HCT116 (cell line): ENCODE data around the gene DHCR7. TPM values are rescaled to one million over a fixed set of nuclear protein-coding genes. Genes with fewer than 3 reads are reported as not detected.

Source experiments
- ATAC-seq: fragments of 200-7000 bp; cut with Tn5 transposase; 2 replicates; pipeline ENCODE4 v1.9.1; 2020; ENCODE audit warnings: mild to moderate bottlenecking, moderate library complexity
- BruUV-seq: library from RNA; stranded (reverse); fragments of 400-500 nt; replicated peaks from 2 replicates; lab custom pipeline; 2021; lab: Mats Ljungman, UMichigan
- CTCF ChIA-PET: fragments of 300-600 bp; sonication (Branson Sonifier 250); formaldehyde crosslinking; loops from one replicate; lab custom pipeline; 2021; ENCODE audit warnings: antibody characterized with exemption; lab: Charles Lee
- POLR2A ChIA-PET: fragments of 300-600, 350-600 bp; sonication (Branson Sonifier 250); formaldehyde crosslinking; loops from one replicate; lab custom pipeline; 2021; ENCODE audit warnings: antibody characterized with exemption; lab: Charles Lee
- RAD21 ChIA-PET, 2 experiments: fragments of 300-600 bp; sonication (Branson Sonifier 250); formaldehyde crosslinking; loops; one replicate each; lab custom pipeline; 2023; ENCODE audit warnings: low total read pairs in 2 of 2; ENCODE audit not compliant: uncharacterized antibody in 2 of 2, unreplicated experiment in 2 of 2, low non-redundant PET in 1 of 2; lab: Charles Lee
- DNase-seq: peaks from one replicate; pipeline ENCODE4 v3.0.0-alpha.2; 2010; ENCODE audit warnings: low read depth, low spot score
- H2AFZ ChIP-seq: fragments of 200-600 bp; shearing (Covaris generic), sonication (generic); 2 replicates; pipeline ENCODE4 v1.6.1; 2017; ENCODE audit warnings: low read depth, mixed run types, mixed read lengths, antibody characterized with exemption, low read length; ENCODE audit not compliant: poor library complexity, severe bottlenecking
- H3K27ac ChIP-seq: 2 replicates; pipeline ENCODE4 v1.5.1; 2012; ENCODE audit warnings: low read depth, low read length
- H3K27me3 ChIP-seq: fragments of 200-600 bp; sonication (generic); 2 replicates; pipeline ENCODE4 v1.6.1; 2016; ENCODE audit warnings: mixed run types, low read length, mixed read lengths; ENCODE audit not compliant: insufficient read depth
- H3K36me3 ChIP-seq, 2 experiments: fragments of 200-500 bp in 1 of 2; fragments of 200-600 bp in 1 of 2; sonication (Bioruptor generic) in 1 of 2; sonication (generic) in 1 of 2; 2 replicates each; pipeline versions ENCODE4 v1.5.1 to v1.6.1; 2014 to 2016; ENCODE audit warnings: low read length in 2 of 2, inconsistent platforms in 1 of 2, mixed read lengths in 1 of 2, mixed run types in 1 of 2; ENCODE audit not compliant: insufficient read depth in 2 of 2, control insufficient read depth in 1 of 2
- H3K4me1 ChIP-seq, 2 experiments: fragments of 200-600 bp in 1 of 2; sonication (generic) in 1 of 2; 2 replicates each; pipeline versions ENCODE4 v1.5.1 to v1.6.1; 2012 to 2017; ENCODE audit warnings: low read length in 2 of 2, inconsistent platforms in 1 of 2, mild to moderate bottlenecking in 1 of 2, mixed read lengths in 1 of 2, mixed run types in 1 of 2, moderate library complexity in 1 of 2; ENCODE audit not compliant: insufficient read depth in 2 of 2, control insufficient read depth in 1 of 2
- H3K4me2 ChIP-seq: fragments of 200-600 bp; sonication (generic); 2 replicates; pipeline ENCODE4 v1.6.1; 2017; ENCODE audit warnings: mixed run types, low read length, mixed read lengths
- H3K4me3 ChIP-seq, 2 experiments: fragments of 200-600 bp in 1 of 2; sonication (generic) in 1 of 2; replicated peaks in 1 of 2; 2 replicates each; pipeline ENCODE4 v1.5.1; 2011 to 2016; ENCODE audit warnings: low read length in 2 of 2, control low read depth in 1 of 2, low read depth in 1 of 2, mild to moderate bottlenecking in 1 of 2, mixed read lengths in 1 of 2, mixed run types in 1 of 2
- H3K79me2 ChIP-seq: fragments of 200-600 bp; sonication (generic); 2 replicates; pipeline ENCODE4 v1.6.1; 2017; ENCODE audit warnings: mild to moderate bottlenecking, mixed run types, low read length, moderate library complexity, mixed read lengths; ENCODE audit not compliant: insufficient read depth
- H3K9ac ChIP-seq: fragments of 200-600 bp; sonication (generic); 2 replicates; pipeline ENCODE4 v1.6.1; 2016; ENCODE audit warnings: low read length, mixed read lengths
- H3K9me2 ChIP-seq: fragments of 200-600 bp; sonication (generic), shearing (Covaris generic); 2 replicates; pipeline ENCODE4 v1.6.1; 2017; ENCODE audit warnings: mixed run types, mild to moderate bottlenecking, moderate library complexity; ENCODE audit not compliant: insufficient read depth
- H3K9me3 ChIP-seq, 2 experiments: fragments of 200-500 bp in 1 of 2; fragments of 200-600 bp in 1 of 2; sonication (Bioruptor generic) in 1 of 2; sonication (generic) in 1 of 2; 2 replicates each; pipeline ENCODE4 v1.6.1; 2014 to 2017; ENCODE audit warnings: low read length in 2 of 2, mixed read lengths in 2 of 2, inconsistent platforms in 1 of 2, low read depth in 1 of 2, mild to moderate bottlenecking in 1 of 2, mixed run types in 1 of 2, moderate library complexity in 1 of 2; ENCODE audit not compliant: control insufficient read depth in 1 of 2, insufficient read depth in 1 of 2
- H4K20me1 ChIP-seq: fragments of 200-600 bp; sonication (generic), shearing (Covaris generic); 2 replicates; pipeline ENCODE4 v1.6.1; 2017; ENCODE audit warnings: mixed run types, mild to moderate bottlenecking, moderate library complexity; ENCODE audit not compliant: insufficient read depth
- CBX3 ChIP-seq: IDR thresholded peaks from 2 replicates; pipeline ENCODE4 v1.6.1; 2012; ENCODE audit warnings: low read depth
- CEBPB ChIP-seq: IDR thresholded peaks from 2 replicates; pipeline ENCODE4 v1.6.1; 2012; ENCODE audit warnings: low read depth
- CTCF ChIP-seq, 3 experiments: fragments of 200-600 bp in 1 of 3; sonication (generic) in 1 of 3; IDR thresholded peaks in 2 of 3; conservative IDR thresholded peaks in 1 of 3; 2 replicates each; pipeline ENCODE4 v1.5.1; 2012 to 2017; ENCODE audit warnings: low read depth in 2 of 3, low read length in 2 of 3, antibody characterized with exemption in 1 of 3, borderline replicate concordance in 1 of 3, control low read depth in 1 of 3, mild to moderate bottlenecking in 1 of 3, mixed read lengths in 1 of 3, mixed run types in 1 of 3, moderate library complexity in 1 of 3; ENCODE audit not compliant: insufficient read depth in 1 of 3
- EGR1 ChIP-seq: IDR thresholded peaks from 2 replicates; pipeline ENCODE4 v1.6.1; 2012; ENCODE audit warnings: low read depth
- ELF1 ChIP-seq: IDR thresholded peaks from 2 replicates; pipeline ENCODE4 v1.6.1; 2012; ENCODE audit warnings: low read depth, borderline replicate concordance
- EZH2 ChIP-seq: fragments of 200-600 bp; sonication (generic); IDR thresholded peaks from 2 replicates; pipeline ENCODE4 v1.6.1; 2017; ENCODE audit warnings: antibody characterized with exemption, mixed run types
- EZH2phosphoT487 ChIP-seq: fragments of 200-600 bp; IDR thresholded peaks from 2 replicates; pipeline ENCODE4 v1.6.1; 2018; ENCODE audit warnings: antibody characterized with exemption, borderline replicate concordance
- FOSL1 ChIP-seq: IDR thresholded peaks from 2 replicates; pipeline ENCODE4 v1.6.1; 2012; ENCODE audit warnings: low read depth
- POLR2A ChIP-seq: IDR thresholded peaks from 2 replicates; pipeline ENCODE4 v1.7.0; 2011; ENCODE audit warnings: borderline replicate concordance; ENCODE audit not compliant: insufficient read depth, insufficient read length; ENCODE audit errors: extremely low read depth
- POLR2AphosphoS5 ChIP-seq: IDR thresholded peaks from 2 replicates; pipeline ENCODE4 v1.6.1; 2011; ENCODE audit warnings: mild to moderate bottlenecking, low read depth, low read length, moderate library complexity
- RAD21 ChIP-seq: IDR thresholded peaks from 2 replicates; pipeline ENCODE4 v1.6.1; 2012; ENCODE audit warnings: low read depth, mild to moderate bottlenecking
- REST ChIP-seq: IDR thresholded peaks from 2 replicates; pipeline ENCODE4 v1.6.1; 2012; ENCODE audit warnings: low read depth
- TCF7L2 ChIP-seq: IDR thresholded peaks from 2 replicates; pipeline ENCODE4 v1.7.0; 2011; ENCODE audit warnings: borderline replicate concordance, inconsistent platforms; ENCODE audit not compliant: insufficient read depth, insufficient read length; ENCODE audit errors: extremely low read depth
- ZFX ChIP-seq: fragments of 450-650 bp; IDR thresholded peaks from 2 replicates; pipeline ENCODE4 v1.6.1; 2017
- ZNF274 ChIP-seq: fragments of 200-500 bp; sonication (Bioruptor generic); IDR thresholded peaks from 2 replicates; pipeline ENCODE4 v1.6.1; 2014; ENCODE audit warnings: mild to moderate bottlenecking, low read depth, low read length, inconsistent platforms
- intact Hi-C: fragments of 100-400 bp; cut with micrococcal nuclease; formaldehyde crosslinking; loops from 2 replicates; pipeline ENCODE4 v1.10.0; 2022
- total RNA-seq: library from RNA; stranded (reverse); gene quantifications from one replicate; pipeline ENCODE4 v1.2.1, GENCODE V29; 2021; ENCODE audit not compliant: unreplicated experiment

The DHCR7 gene
- total RNA-seq, 1 experiment from 2014 or later, result 115 TPM

- Histone ChIP-seq H3K27me3 (no peaks in the 10 kb centered on the region), H2AFZ (no peak overlapping the region), H3K9ac (no peak overlapping the region), H3K9me3 (no peaks in the 10 kb centered on the region), H3K4me2 (no peak overlapping the region), H3K9me2 (no peaks in the 10 kb centered on the region), H3K36me3 (peaks cover 0 to under 1% of the 10 kb centered on the region in 2 experiments; a peak in 2 of 4 replicates), H3K4me3 (no peak overlapping the region), H4K20me1 (no peaks in the 10 kb centered on the region), H3K4me1 (peaks cover 0 to 8% of the 10 kb centered on the region in 2 experiments; a peak in 1 of 4 replicates), H3K79me2 (no peaks in the 10 kb centered on the region), H3K27ac (no peak overlapping the region)
- POLR2A ChIA-PET, result no interaction called here
- intact Hi-C loops, result no loop called here
- no TSS peak for BruUV-seq
- ATAC-seq, result no peak
- no peak for DNase-seq
- no peak for TF ChIP-seq CTCF (IDR thresholded peaks at IDR 0.05 in 2 of 3, conservative IDR thresholded peaks at IDR 0.05 in 1 of 3; ENCODE audit: borderline replicate concordance in 1 of 3, insufficient read depth in 1 of 3, low read depth in 2 of 3, low read length in 2 of 3)
- no peak for TF ChIP-seq EZH2
- TF ChIP-seq REST, result no peak
- no peak for TF ChIP-seq CEBPB
- no peak for TF ChIP-seq EZH2phosphoT487
- TF ChIP-seq RAD21, result no peak
- no peak for TF ChIP-seq ZNF274
- no peak for TF ChIP-seq POLR2AphosphoS5
- TF ChIP-seq CBX3, result no peak
- TF ChIP-seq POLR2A, result no peak
- no peak for TF ChIP-seq FOSL1
- no peak for TF ChIP-seq ELF1
- no peak for TF ChIP-seq EGR1
- TF ChIP-seq ZFX, result no peak
- no peak for TF ChIP-seq TCF7L2
- CTCF ChIA-PET, result no interaction called here
- RAD21 ChIA-PET, result no interaction called here
Measured at GRCh38 chr11:71429701-71430100, 18.5 kb downstream of the DHCR7 start.
